C4-2B (cell line): Measurements from ENCODE around the gene MMP15.
"Not testable (repeated sequence)": the region's sequence is repeated elsewhere in the genome, so short reads cannot be mapped to it uniquely, and the experiment has no call there.

Experiments
- H3K27ac ChIP-seq: fragments of 450-650 bp; 2 replicates; pipeline ENCODE4 v1.5.1; 2017
- ZFX ChIP-seq: fragments of 450-650 bp; IDR thresholded peaks from 2 replicates; pipeline ENCODE4 v1.6.1; 2017
- TF ChIP-seq, protein P1 (sequence below): fragments of 450-650 bp; conservative IDR thresholded peaks from 2 replicates; pipeline ENCODE4 v1.5.1; 2017; ENCODE audit warnings: mild to moderate bottlenecking

Gene MMP15

GRCh38 chr16:58063377-58064076 is 38.0 kb downstream of the MMP15 start:
- TF ChIP-seq ZFX = no peak
- no peak overlapping the region for H3K27ac ChIP-seq

- H3K27ac ChIP-seq = no peak overlapping the region
- no peak for TF ChIP-seq ZFX
- TF ChIP-seq, protein P1, sequence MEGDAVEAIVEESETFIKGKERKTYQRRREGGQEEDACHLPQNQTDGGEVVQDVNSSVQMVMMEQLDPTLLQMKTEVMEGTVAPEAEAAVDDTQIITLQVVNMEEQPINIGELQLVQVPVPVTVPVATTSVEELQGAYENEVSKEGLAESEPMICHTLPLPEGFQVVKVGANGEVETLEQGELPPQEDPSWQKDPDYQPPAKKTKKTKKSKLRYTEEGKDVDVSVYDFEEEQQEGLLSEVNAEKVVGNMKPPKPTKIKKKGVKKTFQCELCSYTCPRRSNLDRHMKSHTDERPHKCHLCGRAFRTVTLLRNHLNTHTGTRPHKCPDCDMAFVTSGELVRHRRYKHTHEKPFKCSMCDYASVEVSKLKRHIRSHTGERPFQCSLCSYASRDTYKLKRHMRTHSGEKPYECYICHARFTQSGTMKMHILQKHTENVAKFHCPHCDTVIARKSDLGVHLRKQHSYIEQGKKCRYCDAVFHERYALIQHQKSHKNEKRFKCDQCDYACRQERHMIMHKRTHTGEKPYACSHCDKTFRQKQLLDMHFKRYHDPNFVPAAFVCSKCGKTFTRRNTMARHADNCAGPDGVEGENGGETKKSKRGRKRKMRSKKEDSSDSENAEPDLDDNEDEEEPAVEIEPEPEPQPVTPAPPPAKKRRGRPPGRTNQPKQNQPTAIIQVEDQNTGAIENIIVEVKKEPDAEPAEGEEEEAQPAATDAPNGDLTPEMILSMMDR = no peak
Measured at GRCh38 chr16:58070585-58070984, 45.0 kb downstream of the MMP15 start.

DNA sequence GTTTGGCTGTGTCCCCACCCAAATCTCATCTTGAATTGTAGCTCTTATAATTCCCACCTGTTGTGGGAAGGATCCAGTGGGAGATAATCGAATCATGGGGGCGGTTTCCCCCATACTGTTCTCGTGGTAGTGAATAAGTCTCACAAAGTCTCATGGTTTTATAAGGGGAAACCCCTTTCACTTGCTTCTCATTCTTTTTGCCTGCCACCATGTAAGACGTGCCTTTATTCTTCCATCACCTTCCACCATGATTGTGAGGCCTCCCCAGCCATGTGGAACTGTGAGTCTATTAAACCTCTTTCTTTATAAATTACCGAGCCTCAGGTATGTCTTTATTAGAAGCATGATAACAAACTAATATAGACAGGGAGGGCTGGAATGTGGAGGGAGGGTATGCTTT is 46.6 kb downstream of the MMP15 start:
- H3K27ac ChIP-seq = not testable (repeated sequence)

DNA sequence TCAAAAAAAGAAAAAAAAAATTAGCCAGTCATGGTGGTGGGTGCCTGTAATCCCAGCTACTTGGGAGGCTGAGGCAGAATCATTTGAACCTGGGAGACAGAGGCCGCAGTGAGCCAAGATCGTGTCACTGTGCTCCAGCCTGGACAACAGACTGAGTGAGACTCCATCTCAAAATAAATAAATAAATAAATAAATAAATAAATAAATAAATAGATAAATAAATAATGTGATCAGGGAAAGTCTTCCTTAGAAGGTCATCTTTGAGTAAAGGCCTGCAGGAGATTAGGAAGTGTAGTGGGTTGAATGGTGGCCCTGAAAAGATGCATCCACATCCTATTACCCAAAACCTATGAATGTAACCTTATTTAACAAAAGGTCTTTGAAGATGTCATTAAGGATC is 47.5 kb downstream of the MMP15 start:
- H3K27ac ChIP-seq = not testable (repeated sequence)

GRCh38 chr16:58074657-58075056 is 49.1 kb downstream of the MMP15 start:
- H3K27ac ChIP-seq = no peak overlapping the region
- TF ChIP-seq, protein P1 = no peak
- TF ChIP-seq ZFX = no peak

DNA sequence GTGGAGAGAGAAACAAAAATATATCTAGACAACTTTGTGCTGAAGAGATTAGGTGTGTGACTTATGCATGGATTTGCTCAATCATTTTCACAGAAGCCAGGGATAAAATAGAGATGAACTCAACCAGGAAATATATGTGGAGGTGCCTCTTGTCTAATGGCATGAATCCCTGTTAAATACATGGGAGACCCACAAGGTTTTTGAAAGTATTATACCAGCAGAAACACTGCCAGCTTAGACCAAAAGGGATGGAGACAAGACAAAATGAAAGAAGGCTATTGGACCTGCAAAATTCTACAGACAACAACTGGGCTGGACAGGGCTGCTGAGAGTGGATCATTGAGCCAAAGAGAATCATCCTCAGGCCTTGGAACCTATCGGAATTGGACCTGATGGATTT is 51.0 kb downstream of the MMP15 start:
- no peak overlapping the region for H3K27ac ChIP-seq
- TF ChIP-seq, protein P1 = no peak
- no peak for TF ChIP-seq ZFX

- H3K27ac ChIP-seq = no peak overlapping the region
- TF ChIP-seq, protein P1 = no peak
- TF ChIP-seq ZFX = no peak
Measured at GRCh38 chr16:58077796-58078195, 52.2 kb downstream of the MMP15 start.

- H3K27ac ChIP-seq = not testable (repeated sequence)
Measured at GRCh38 chr16:58080657-58081056, 55.1 kb downstream of the MMP15 start.

- no peak overlapping the region for H3K27ac ChIP-seq
- no peak for TF ChIP-seq ZFX
- TF ChIP-seq, protein P1 = no peak
Measured at GRCh38 chr16:58082381-58082780, 56.8 kb downstream of the MMP15 start.

- H3K27ac ChIP-seq = no peak overlapping the region
- TF ChIP-seq, protein P1 = no peak
- TF ChIP-seq ZFX = no peak
Measured at GRCh38 chr16:58084635-58085034, 59.1 kb downstream of the MMP15 start.
